ENCODE measurements around the gene SPPL2B.

Gene SPPL2B

DNA sequence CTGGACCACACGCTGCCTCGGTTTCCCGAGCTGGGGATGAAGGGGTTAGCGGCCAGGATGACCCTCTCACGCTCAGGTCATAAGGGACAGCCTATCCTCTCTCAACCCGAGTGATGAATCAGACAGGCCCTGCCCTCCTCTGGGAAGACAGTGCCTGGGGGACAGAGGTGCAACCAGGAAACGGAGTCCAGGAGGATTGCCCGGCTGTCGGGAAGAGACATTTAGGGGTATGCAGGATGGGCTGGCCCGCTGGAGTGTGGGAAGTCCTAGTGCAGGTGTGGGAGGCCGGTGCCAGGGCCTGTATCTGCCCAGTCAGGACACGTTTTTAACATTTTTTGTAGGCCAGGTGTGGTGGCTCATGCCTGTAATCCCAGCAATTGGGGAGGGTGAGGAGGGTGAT lies 8.4 kb upstream of the SPPL2B start:
- DNase-seq (no peak), ATAC-seq (replicated peaks) (no peak)
- Mint-ChIP-seq H3K27ac (no peak overlapping the region), H3K4me3 (no peak overlapping the region), H3K36me3 (ENCODE audit: insufficient read depth) (peaks cover 26% of the 10 kb centered on the region), H3K27me3 (peaks cover 2 to 7% of the 10 kb centered on the region in 2 donors), H3K4me1 (ENCODE audit: low read depth in 2 of 2) (peaks cover 0 to 5% of the 10 kb centered on the region in 2 donors), H3K9me3 (peaks cover 0 to under 1% of the 10 kb centered on the region in 2 donors)

GRCh38 chr19:2320939-2321338 lies 7.5 kb upstream of the SPPL2B start:
- no peak for ATAC-seq (replicated peaks)
- Mint-ChIP-seq H3K27ac (no peak overlapping the region), H3K36me3 (ENCODE audit: insufficient read depth) (peaks cover 31% of the 10 kb centered on the region), H3K27me3 (no peaks in the 10 kb centered on the region), H3K4me3 (no peak overlapping the region), H3K9me3 (no peaks in the 10 kb centered on the region), H3K4me1 (ENCODE audit: low read depth in 2 of 2) (peaks cover 9 to 10% of the 10 kb centered on the region in 2 donors)
- no peak for DNase-seq

- no peak overlapping the region for H3K4me3 Mint-ChIP-seq
- H3K27me3 Mint-ChIP-seq = no peaks in the 10 kb centered on the region
- ATAC-seq (replicated peaks) (no peak), DNase-seq (no peak)
- peaks cover 10 to 13% of the 10 kb centered on the region in 2 donors for H3K4me1 Mint-ChIP-seq (ENCODE audit: low read depth in 2 of 2)
- H3K27ac Mint-ChIP-seq = no peak overlapping the region
- no peaks in the 10 kb centered on the region for H3K9me3 Mint-ChIP-seq
- peaks cover 32% of the 10 kb centered on the region for H3K36me3 Mint-ChIP-seq (ENCODE audit: insufficient read depth)
These were observed 6.8 kb upstream of the SPPL2B start for GRCh38 chr19:2321565-2322283.

GRCh38 chr19:2323707-2324106 lies 4.8 kb upstream of the SPPL2B start:
- Mint-ChIP-seq H3K27me3 (no peaks in the 10 kb centered on the region), H3K9me3 (no peaks in the 10 kb centered on the region), H3K4me1 (ENCODE audit: low read depth in 2 of 2) (peaks cover 21 to 22% of the 10 kb centered on the region in 2 donors), H3K4me3 (no peak overlapping the region), H3K36me3 (ENCODE audit: insufficient read depth) (peaks cover 46% of the 10 kb centered on the region), H3K27ac (no peak overlapping the region)
- ATAC-seq (replicated peaks) (no peak), DNase-seq (no peak)

- peak overlapping the region in 1 of 2 donors; percentile 46 for H3K27ac Mint-ChIP-seq
- no peak overlapping the region for H3K4me3 Mint-ChIP-seq
- ATAC-seq (replicated peaks) (no peak), DNase-seq (no peak)
- H3K27me3 Mint-ChIP-seq = no peaks in the 10 kb centered on the region
- no peaks in the 10 kb centered on the region for H3K9me3 Mint-ChIP-seq
- peaks cover 24 to 26% of the 10 kb centered on the region in 2 donors for H3K4me1 Mint-ChIP-seq (ENCODE audit: low read depth in 2 of 2)
- peaks cover 51% of the 10 kb centered on the region for H3K36me3 Mint-ChIP-seq (ENCODE audit: insufficient read depth)
These were observed 4.1 kb upstream of the SPPL2B start for GRCh38 chr19:2324220-2324948.

- H3K4me3 Mint-ChIP-seq = no peak overlapping the region
- DNase-seq (no peak), ATAC-seq (replicated peaks) (no peak)
- H3K36me3 Mint-ChIP-seq (ENCODE audit: insufficient read depth) = peaks cover 54% of the 10 kb centered on the region
- peaks cover 32 to 33% of the 10 kb centered on the region in 2 donors for H3K4me1 Mint-ChIP-seq (ENCODE audit: low read depth in 2 of 2)
- peak overlapping the region in 1 of 2 donors; percentile 95 for H3K27ac Mint-ChIP-seq
- H3K9me3 Mint-ChIP-seq = no peaks in the 10 kb centered on the region
- H3K27me3 Mint-ChIP-seq = no peaks in the 10 kb centered on the region
These were observed 3.0 kb upstream of the SPPL2B start for GRCh38 chr19:2325281-2326046.

GRCh38 chr19:2326699-2327360 lies 1.7 kb upstream of the SPPL2B start:
- no peak for ATAC-seq (replicated peaks)
- Mint-ChIP-seq H3K27ac (peak overlapping the region; percentile 95 to 96), H3K4me3 (peak overlapping the region; percentile 91 to 97), H3K4me1 (ENCODE audit: low read depth in 2 of 2) (peaks cover 32 to 35% of the 10 kb centered on the region in 2 donors), H3K9me3 (no peaks in the 10 kb centered on the region), H3K27me3 (no peaks in the 10 kb centered on the region), H3K36me3 (ENCODE audit: insufficient read depth) (peaks cover 57% of the 10 kb centered on the region)
- DNase-seq = no peak

DNA sequence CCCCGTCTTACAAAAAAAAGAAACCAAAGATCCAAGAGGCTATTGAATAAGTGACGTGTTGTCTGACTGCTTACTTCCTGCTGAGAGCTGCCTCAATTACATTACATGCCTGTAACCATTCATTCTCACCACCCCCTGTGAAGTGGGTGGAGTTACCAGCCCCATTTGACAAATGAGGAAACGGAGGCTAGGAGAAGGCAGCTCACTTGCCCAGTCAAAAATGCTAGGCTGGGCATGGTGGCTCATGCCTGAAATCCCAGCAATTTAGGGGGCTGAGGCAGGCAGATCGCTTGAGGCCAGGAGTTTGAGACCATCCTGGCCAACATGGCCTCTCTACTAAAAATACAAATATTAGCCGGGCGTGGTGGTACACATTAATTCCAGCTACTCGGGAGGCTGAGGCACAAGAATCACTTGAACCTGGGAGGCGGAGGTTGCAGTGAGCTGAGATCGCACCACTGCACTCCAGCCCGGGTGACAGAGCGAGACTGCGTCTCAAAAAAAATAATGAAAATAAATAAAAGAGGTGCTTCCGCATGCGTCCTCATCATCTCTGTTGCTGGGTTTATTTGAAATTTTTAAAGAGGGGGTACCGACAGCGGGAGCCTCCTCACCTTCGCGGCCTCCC lies 597 bp upstream of the SPPL2B start:
- Mint-ChIP-seq H3K27me3 (no peaks in the 10 kb centered on the region), H3K4me1 (ENCODE audit: low read depth in 2 of 2) (peaks cover 32 to 35% of the 10 kb centered on the region in 2 donors), H3K9me3 (no peaks in the 10 kb centered on the region), H3K4me3 (peak overlapping the region; percentile 91 to 97), H3K27ac (peak overlapping the region; percentile 95 to 96), H3K36me3 (ENCODE audit: insufficient read depth) (peaks cover 46% of the 10 kb centered on the region)
- peak; percentile 38 to 48 (median 46) for DNase-seq
- ATAC-seq (replicated peaks) = peak; percentile 70

DNA sequence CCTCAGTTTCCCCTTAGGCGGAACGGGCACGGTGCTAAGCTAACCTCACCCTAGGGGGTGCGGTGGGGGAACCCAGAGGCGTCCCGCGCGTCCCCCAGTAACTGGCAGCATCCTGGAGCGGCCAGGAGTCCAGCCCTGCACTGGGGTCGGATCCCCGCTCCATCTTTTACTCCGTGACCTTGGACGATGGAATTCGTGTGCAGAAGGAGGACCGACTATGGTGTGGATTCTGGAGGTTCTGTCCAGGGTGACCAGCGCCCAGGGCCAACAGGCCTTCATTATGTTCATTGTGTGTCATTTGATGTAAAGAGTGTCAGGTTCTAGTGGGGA lies 630 bp downstream of the SPPL2B start:
- ATAC-seq (replicated peaks) = no peak
- Mint-ChIP-seq H3K36me3 (ENCODE audit: insufficient read depth) (peaks cover 42% of the 10 kb centered on the region), H3K4me1 (ENCODE audit: low read depth in 2 of 2) (peaks cover 32 to 35% of the 10 kb centered on the region in 2 donors)

DNA sequence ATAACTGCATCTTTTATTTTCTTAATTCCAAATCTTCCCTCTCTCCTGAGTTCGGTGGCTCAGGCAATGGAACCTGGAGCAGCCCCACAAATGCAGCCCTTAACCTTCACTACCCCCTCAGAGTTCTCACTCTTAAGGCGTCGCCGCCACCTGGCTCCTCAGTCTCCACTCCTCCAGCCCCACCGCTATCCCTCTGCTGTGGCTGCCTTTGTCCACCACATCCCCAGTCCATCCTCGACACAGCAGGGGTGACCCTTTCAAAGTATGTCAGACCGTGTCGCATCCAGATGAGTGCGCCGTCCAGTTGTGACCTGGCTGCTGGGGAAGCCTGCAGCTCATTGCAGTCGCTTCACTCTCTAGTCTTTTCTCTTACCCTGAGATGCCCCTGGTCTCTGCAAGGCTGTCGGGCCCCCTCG lies 1.0 kb downstream of the SPPL2B start:
- ATAC-seq (replicated peaks) (no peak), DNase-seq (no peak)
- peak overlapping the region; percentile 95 to 96 for H3K27ac Mint-ChIP-seq
- no peaks in the 10 kb centered on the region for H3K9me3 Mint-ChIP-seq
- no peaks in the 10 kb centered on the region for H3K27me3 Mint-ChIP-seq
- peak overlapping the region; percentile 91 to 97 for H3K4me3 Mint-ChIP-seq
- peaks cover 38% of the 10 kb centered on the region for H3K36me3 Mint-ChIP-seq (ENCODE audit: insufficient read depth)
- peaks cover 32 to 35% of the 10 kb centered on the region in 2 donors for H3K4me1 Mint-ChIP-seq (ENCODE audit: low read depth in 2 of 2)

More for the DNA sequence above, 630 bp downstream of the SPPL2B start:
- peak overlapping the region; percentile 91 to 97 for H3K4me3 Mint-ChIP-seq
- H3K27me3 Mint-ChIP-seq = no peaks in the 10 kb centered on the region
- H3K9me3 Mint-ChIP-seq = no peaks in the 10 kb centered on the region
- no peak for DNase-seq
- peak overlapping the region; percentile 95 to 96 for H3K27ac Mint-ChIP-seq

DNA sequence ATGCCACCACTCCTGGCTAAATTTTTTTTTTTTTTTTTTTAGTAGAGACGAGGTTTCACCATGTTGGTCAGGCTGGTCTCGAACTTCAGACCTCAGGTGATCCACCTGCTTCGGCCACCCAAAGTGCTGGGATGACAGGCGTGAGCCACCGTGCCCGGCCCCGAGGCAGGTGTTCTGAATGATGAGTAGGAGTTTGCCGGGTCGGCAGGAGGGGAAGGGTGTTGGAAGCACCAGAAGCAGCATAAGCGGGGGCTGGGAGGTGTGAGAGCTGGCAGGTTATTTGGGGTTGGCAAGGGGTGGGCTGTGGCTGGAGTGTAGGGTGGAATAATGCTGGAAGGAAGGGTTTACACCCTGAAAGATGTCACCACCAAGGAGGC lies 1.8 kb downstream of the SPPL2B start:
- H3K27ac Mint-ChIP-seq = peak overlapping the region; percentile 95 to 96
- peaks cover 31 to 35% of the 10 kb centered on the region in 2 donors for H3K4me1 Mint-ChIP-seq (ENCODE audit: low read depth in 2 of 2)
- peaks cover 39% of the 10 kb centered on the region for H3K36me3 Mint-ChIP-seq (ENCODE audit: insufficient read depth)
- peak overlapping the region; percentile 28 to 91 for H3K4me3 Mint-ChIP-seq
- H3K27me3 Mint-ChIP-seq = no peaks in the 10 kb centered on the region
- ATAC-seq (replicated peaks) (no peak), DNase-seq (no peak)
- H3K9me3 Mint-ChIP-seq = no peaks in the 10 kb centered on the region

DNA sequence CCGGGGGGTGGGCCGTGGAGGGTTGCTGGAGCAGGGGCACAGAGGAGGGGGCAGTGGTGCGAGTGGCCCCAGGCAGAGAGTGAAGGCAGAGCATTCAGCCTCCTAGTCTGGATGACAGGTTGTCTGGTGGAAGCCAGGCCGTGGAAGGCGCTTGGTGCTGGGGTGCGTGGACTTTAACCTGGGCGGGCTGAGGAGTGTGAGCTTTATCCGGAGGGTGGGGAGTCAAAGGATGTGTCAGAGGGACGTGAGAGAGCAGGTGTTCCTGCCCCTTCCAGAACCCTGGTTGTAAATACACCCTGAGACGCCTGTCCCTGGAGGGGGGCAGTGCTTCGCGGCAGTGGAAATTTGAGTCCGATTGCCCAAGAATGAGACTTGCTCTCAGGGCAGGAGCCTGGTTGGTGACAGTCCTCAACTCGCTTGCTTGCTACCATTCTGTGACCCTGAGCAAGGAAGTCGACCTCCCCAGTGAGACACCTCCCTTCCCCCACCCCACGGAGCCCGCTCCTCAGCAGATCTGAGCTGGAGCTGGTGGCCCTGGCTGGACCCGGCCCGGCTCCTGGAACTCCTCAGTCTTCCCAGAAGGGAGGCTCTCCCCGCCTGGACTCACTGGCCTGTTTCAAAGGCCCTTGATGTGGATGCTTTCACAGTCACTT lies 2.3 kb downstream of the SPPL2B start:
- no peak for ATAC-seq (replicated peaks)
- Mint-ChIP-seq H3K27ac (peak overlapping the region in 1 of 2 donors; percentile 95), H3K36me3 (ENCODE audit: insufficient read depth) (peaks cover 35% of the 10 kb centered on the region), H3K27me3 (no peaks in the 10 kb centered on the region), H3K4me3 (peak overlapping the region; percentile 28 to 91), H3K4me1 (ENCODE audit: low read depth in 2 of 2) (peaks cover 29 to 31% of the 10 kb centered on the region in 2 donors), H3K9me3 (no peaks in the 10 kb centered on the region)
- no peak for DNase-seq

All from effector memory CD8-positive, alpha-beta T cell (primary cell).